K562 (cell line): Measurements from ENCODE around the gene PITPNM3. TPM values are rescaled to one million over a fixed set of nuclear protein-coding genes. Genes with fewer than 3 reads are reported as not detected.

Experiments
- ATAC-seq: fragments of 200-7000 bp; cut with Tn5 transposase; 3 replicates; pipeline ENCODE4 v1.9.1; 2020; ENCODE audit warnings: moderate library complexity
- BruUV-seq: library from RNA; stranded (reverse); fragments of 400-500 nt; replicated peaks from 2 replicates; lab custom pipeline; 2021; lab: Mats Ljungman, UMichigan
- CTCF ChIA-PET: fragments of 300-600 bp; formaldehyde crosslinking; extraction: SDS; loops from one replicate; lab custom pipeline; 2021; ENCODE audit warnings: low intra/inter-chr PET ratio; lab: Yijun Ruan, JAX
- POLR2A ChIA-PET: fragments of 300-600, 350-650 bp; sonication (Branson Sonifier 250); formaldehyde crosslinking; extraction: SDS; loops from one replicate; lab custom pipeline; 2021; ENCODE audit warnings: antibody characterized with exemption, inconsistent platforms; lab: Yijun Ruan, JAX
- DNase-seq, 4 experiments: peaks; one replicate each; pipeline versions ENCODE4 v3.0.0 to v3.0.0-alpha.2; 2011 to 2018; ENCODE audit warnings: low spot score in 3 of 4, mixed read lengths in 3 of 4; ENCODE audit errors: extremely low read depth in 1 of 4
- FAIRE-seq: peaks from 2 replicates; lab custom pipeline; 2011; peaks lifted over from hg19 to GRCh38; lab: Jason Lieb, UNC
- H2AFZ ChIP-seq: 2 replicates; pipeline ENCODE4 v1.6.0; 2011; ENCODE audit warnings: low read depth, low read length, control low read depth, inconsistent platforms
- H3K27ac ChIP-seq: fragments of 200-600 bp; 3 replicates; pipeline ENCODE4 v1.8.0; 2011; ENCODE audit warnings: low read depth, mild to moderate bottlenecking, control low read depth, inconsistent platforms, low read length, moderate library complexity, mixed read lengths; ENCODE audit errors: extremely low read depth
- H3K27me3 ChIP-seq, 2 experiments: fragments of 300-600 bp in 1 of 2; 2 replicates in 1 of 2; 3 replicates in 1 of 2; pipeline versions ENCODE4 v1.6.0 to v1.8.0; 2011; ENCODE audit warnings: inconsistent platforms in 2 of 2, low read length in 2 of 2, mild to moderate bottlenecking in 1 of 2, mixed read lengths in 1 of 2, moderate library complexity in 1 of 2; ENCODE audit not compliant: control insufficient read depth in 2 of 2, insufficient read depth in 2 of 2
- H3K36me3 ChIP-seq: fragments of 300-600 bp; 3 replicates; pipeline ENCODE4 v1.8.0; 2011; ENCODE audit warnings: mild to moderate bottlenecking, low read length, inconsistent platforms; ENCODE audit not compliant: control insufficient read depth, insufficient read depth
- H3K4me1 ChIP-seq, 2 experiments: fragments of 200-600 bp in 1 of 2; replicated peaks in 1 of 2; 2 replicates in 1 of 2; 3 replicates in 1 of 2; pipeline versions ENCODE4 v1.5.1 to v1.8.0; 2011; ENCODE audit warnings: inconsistent platforms in 2 of 2, low read length in 2 of 2, mild to moderate bottlenecking in 1 of 2, mixed read lengths in 1 of 2, moderate library complexity in 1 of 2; ENCODE audit not compliant: control insufficient read depth in 2 of 2, insufficient read depth in 2 of 2
- H3K4me2 ChIP-seq: 2 replicates; pipeline ENCODE4 v1.6.1; 2011; ENCODE audit warnings: low read length, control low read depth, inconsistent platforms, mixed read lengths; ENCODE audit not compliant: insufficient read depth
- H3K4me3 ChIP-seq: fragments of 200-600 bp; sonication (generic), shearing (Covaris generic); 2 replicates; pipeline ENCODE4 v1.5.1; 2016; ENCODE audit warnings: control low read depth, inconsistent platforms
- H3K79me2 ChIP-seq: fragments of 200-600 bp; 3 replicates; pipeline ENCODE4 v1.8.0; 2011; ENCODE audit warnings: low read length, inconsistent platforms; ENCODE audit not compliant: control insufficient read depth, insufficient read depth
- H3K9ac ChIP-seq, 2 experiments: 2 replicates each; pipeline versions ENCODE4 v1.6.0 to v1.6.1; 2011; ENCODE audit warnings: low read depth in 2 of 2, low read length in 2 of 2, control low read depth in 1 of 2, inconsistent platforms in 1 of 2, mild to moderate bottlenecking in 1 of 2, mixed read lengths in 1 of 2; ENCODE audit not compliant: insufficient read depth in 1 of 2
- H3K9me1 ChIP-seq: one replicate; pipeline ENCODE4 v1.6.0; 2011; ENCODE audit warnings: inconsistent platforms, mild to moderate bottlenecking, low read length, moderate library complexity; ENCODE audit not compliant: control insufficient read depth, insufficient read depth
- H3K9me3 ChIP-seq: replicated peaks from 2 replicates; pipeline ENCODE4 v1.5.1; 2011; ENCODE audit warnings: low read depth, low read length, inconsistent platforms; ENCODE audit not compliant: control insufficient read depth, insufficient read depth
- H4K20me1 ChIP-seq: replicated peaks from 2 replicates; pipeline ENCODE4 v1.6.1; 2011; ENCODE audit warnings: low read length, inconsistent platforms, mixed read lengths; ENCODE audit not compliant: control insufficient read depth, insufficient read depth
- CCNT2 ChIP-seq: IDR thresholded peaks from 2 replicates; pipeline ENCODE4 v1.6.1; 2011; ENCODE audit warnings: borderline replicate concordance, low read depth, mild to moderate bottlenecking, moderate library complexity, mixed read lengths, low read length; ENCODE audit not compliant: insufficient read length; ENCODE audit errors: extremely low read depth
- DPF2 ChIP-seq: fragments of 450-650 bp; IDR thresholded peaks from 2 replicates; pipeline ENCODE4 v1.6.1; 2016
- E2F8 ChIP-seq: fragments of 450-650 bp; IDR thresholded peaks from 2 replicates; pipeline ENCODE4 v1.7.1; 2018; ENCODE audit warnings: mild to moderate bottlenecking, low read depth; ENCODE audit not compliant: partially characterized antibody
- FOXK2 ChIP-seq, 2 experiments: fragments of 450-650 bp; IDR thresholded peaks in 1 of 2; conservative IDR thresholded peaks in 1 of 2; 2 replicates each; pipeline ENCODE4 v1.6.1; 2016; ENCODE audit warnings: low read depth in 2 of 2, mild to moderate bottlenecking in 1 of 2
- HDAC1 ChIP-seq, 2 experiments: fragments of 450-650 bp; IDR thresholded peaks; 2 replicates each; pipeline ENCODE4 v1.6.1; 2016 to 2017; ENCODE audit warnings: inconsistent platforms in 1 of 2, mild to moderate bottlenecking in 1 of 2, moderate library complexity in 1 of 2
- MAFG ChIP-seq: fragments of 450-650 bp; conservative IDR thresholded peaks from 2 replicates; pipeline ENCODE4 v1.6.1; 2016; ENCODE audit warnings: missing genetic modification characterization, missing compliant biosample characterization
- MCM2 ChIP-seq: fragments of 450-650 bp; IDR thresholded peaks from 2 replicates; pipeline ENCODE4 v1.6.1; 2017; ENCODE audit warnings: low read depth, mild to moderate bottlenecking
- MYNN ChIP-seq, 2 experiments: sonication (generic); formaldehyde crosslinking in 1 of 2; IDR thresholded peaks; 2 replicates each; pipeline versions ENCODE4 v1.5.0 to v1.6.1; 2016 to 2020; ENCODE audit warnings: antibody characterized with exemption in 1 of 2, missing genetic modification reagents in 1 of 2
- NFE2L1 ChIP-seq: fragments of 450-650 bp; IDR thresholded peaks from 2 replicates; pipeline ENCODE4 v1.6.1; 2016; ENCODE audit warnings: missing genetic modification characterization, low read depth, mild to moderate bottlenecking, missing compliant biosample characterization, moderate library complexity, borderline replicate concordance
- SMARCA4 ChIP-seq: fragments of 450-650 bp; IDR thresholded peaks from 2 replicates; pipeline ENCODE4 v1.6.1; 2016
- TCFL5 ChIP-seq: fragments of 250-450 bp; sonication (Bioruptor Pico); conservative IDR thresholded peaks from 2 replicates; pipeline ENCODE4 v1.6.1; 2021; ENCODE audit warnings: mild to moderate bottlenecking, moderate library complexity, matching md5 sums
- U2AF1 ChIP-seq: fragments of 200-400 bp; formaldehyde crosslinking; optimal IDR thresholded peaks from 2 replicates; pipeline ENCODE3; 2017; ENCODE audit warnings: mild to moderate bottlenecking, low read depth, low read length, moderate library complexity
- ZNF347 ChIP-seq: fragments of 450-650 bp; formaldehyde crosslinking; IDR thresholded peaks from 2 replicates; pipeline ENCODE4 v1.4.0; 2020; ENCODE audit warnings: low read depth, mild to moderate bottlenecking, moderate library complexity
- ZSCAN32 ChIP-seq: fragments of 450-650 bp; formaldehyde crosslinking; IDR thresholded peaks from 2 replicates; pipeline ENCODE4 v1.4.0; 2020; ENCODE audit warnings: mild to moderate bottlenecking, moderate library complexity
- WGBS: fragments of 100-300 bp; shearing (Covaris generic); methylation state at CpG from one replicate; pipeline ENCODE4 v1.1.6; 2016; ENCODE audit warnings: low coverage, mixed read lengths; ENCODE audit not compliant: insufficient coverage; ENCODE audit errors: missing lambda C conversion rate; 5-methylcytosine and 5-hydroxymethylcytosine counted together
- in situ Hi-C: fragments of 300-500 bp; cut with MboI; formaldehyde crosslinking; loops from 4 replicates; pipeline ENCODE4 v1.15.0; 2018; ENCODE audit warnings: inconsistent platforms, mixed read lengths
- intact Hi-C: fragments of 100-400 bp; cut with micrococcal nuclease; formaldehyde crosslinking; loops from 2 replicates; pipeline ENCODE4 v1.14.2; 2022
- polyA plus RNA-seq, 8 experiments: library from polyadenylated mRNA; depleted of rRNA in 4 of 8; stranded (reverse) in 5 of 8; unstranded in 3 of 8; fragments of >200 nt; fragmentation: Nextera tagmentation in 2 of 8; fragmentation: Illumina TruSeq in 1 of 8; extraction: Ambion mirVana in 2 of 8; extraction: Trizol in 1 of 8; gene quantifications; 2 replicates each; pipeline versions ENCODE4 v1.2.1 to v1.2.3, GENCODE V29; 2011 to 2014; ENCODE audit warnings: inconsistent platforms in 1 of 8, missing spikeins in 1 of 8
- total RNA-seq, 7 experiments: library from RNA; depleted of rRNA in 6 of 7; stranded (reverse); fragments of >200 nt in 6 of 7; fragmentation: Illumina TruSeq in 2 of 7; extraction: Trizol in 2 of 7; gene quantifications; 2 replicates each; pipeline versions ENCODE4 v1.2.1 to v1.2.3, GENCODE V29; 2011 to 2021; ENCODE audit warnings: low replicate concordance in 1 of 7

PITPNM3 gene
- total and polyA plus RNA-seq, 9 of the 15 experiments (the other 6 are each of a cell fraction or from before 2014, with no cell fraction given) = 0.14 to 0.38 (median 0.22) TPM; not detected in 2

GRCh38 chr17:6602141-6602540 is 45.8 kb upstream of the PITPNM3 start:
- no peaks in the 10 kb centered on the region for H3K9me1 ChIP-seq
- no peak overlapping the region for H2AFZ ChIP-seq
- no peak overlapping the region for H3K27ac ChIP-seq
- CTCF ChIA-PET = no interaction called here
- H3K27me3 ChIP-seq = no peaks in the 10 kb centered on the region
- no peak overlapping the region for H3K4me2 ChIP-seq
- peaks cover 0 to 12% of the 10 kb centered on the region in 2 experiments; a peak in 2 of 5 replicates for H3K4me1 ChIP-seq
- H3K9ac ChIP-seq = no peak overlapping the region
- H3K79me2 ChIP-seq = no peaks in the 10 kb centered on the region
- no peaks in the 10 kb centered on the region for H3K9me3 ChIP-seq
- TF ChIP-seq MYNN (IDR thresholded peaks at IDR 0.05) = no peak
- TF ChIP-seq MYNN (CRISPR knock-in tag; IDR thresholded peaks at IDR 0.05) = no peak
- no peak for TF ChIP-seq ZNF347
- no peak for TF ChIP-seq CCNT2
- TF ChIP-seq, all 486 proteins: peak for 0
- intact Hi-C loops = no loop called here
- WGBS = 65% methylated on average over 2 of the region's 2 CpGs
- no peaks in the 10 kb centered on the region for H4K20me1 ChIP-seq
- no peak overlapping the region for H3K4me3 ChIP-seq
- in situ Hi-C loops = no loop called here
- POLR2A ChIA-PET = no interaction called here
- DNase-seq (no peak), FAIRE-seq (no peak), ATAC-seq (no peak)
- BruUV-seq = no TSS peak
- H3K36me3 ChIP-seq = peaks cover 40% of the 10 kb centered on the region; the same call in 1 of the 3 replicates

GRCh38 chr17:6599364-6599763 is 43.0 kb upstream of the PITPNM3 start:
- Histone ChIP-seq H3K4me2 (no peak overlapping the region), H3K4me3 (no peak overlapping the region), H3K36me3 (peaks cover 45% of the 10 kb centered on the region; the same call in 2 of the 3 replicates), H3K27me3 (no peaks in the 10 kb centered on the region), H3K9ac (no peak overlapping the region), H2AFZ (no peak overlapping the region), H3K27ac (peak overlapping the region; percentile 51; the same call in 2 of the 3 replicates), H4K20me1 (no peaks in the 10 kb centered on the region), H3K9me3 (no peaks in the 10 kb centered on the region), H3K9me1 (no peaks in the 10 kb centered on the region), H3K79me2 (no peaks in the 10 kb centered on the region), H3K4me1 (peaks cover 0 to 12% of the 10 kb centered on the region in 2 experiments; a peak in 2 of 5 replicates)
- ChIA-PET POLR2A (interaction anchor here (1.0 to 1.4 kb wide), 3 partner anchors 12 to 988 kb away, joined by 3 to 7 read pairs (median 4); no protein-coding TSS in a partner anchor), CTCF (no interaction called here)
- FAIRE-seq (peak; percentile 15), DNase-seq (peak in 2 of 4 experiments; percentile 20 to 26), ATAC-seq (peak; percentile 46; the same call in 2 of the 3 replicates)
- in situ Hi-C loops = no loop called here
- BruUV-seq = no TSS peak
- intact Hi-C loops = no loop called here
- TF ChIP-seq HDAC1 (IDR thresholded peaks at IDR 0.05) (no peak), DPF2 (no peak), FOXK2 (conservative IDR thresholded peaks at IDR 0.05 in 1 of 2, IDR thresholded peaks at IDR 0.05 in 1 of 2; ENCODE audit: low read depth in 2 of 2) (peak; percentile 29 to 53; a peak in 2 of 4 replicates), MAFG (tag) (peak; percentile 93), ZSCAN32 (CRISPR knock-in tag) (no peak), U2AF1 (no peak), SMARCA4 (peak; percentile 56; the same call in 1 of the 2 replicates), TCFL5 (CRISPR knock-in tag) (no peak), MCM2 (no peak), NFE2L1 (peak; percentile 71), E2F8 (no peak)
